ENCODE results near the gene PALM3. TPM values are rescaled to one million over a fixed set of nuclear protein-coding genes. Genes with fewer than 3 reads are reported as not detected.

PALM3 gene
- total RNA-seq, 1 donor from 2014 or later = 8.1 TPM

- no peak for DNase-seq (ENCODE audit: extremely low spot score, unreplicated experiment)
- TF ChIP-seq CTCF (conservative IDR thresholded peaks at IDR 0.05) = no peak
- Mint-ChIP-seq H3K9me3 (no peaks in the 10 kb centered on the region), H3K27ac (no peak overlapping the region), H3K27me3 (peaks cover 3% of the 10 kb centered on the region), H3K4me1 (ENCODE audit: unreplicated experiment) (peaks cover 6% of the 10 kb centered on the region), H3K4me3 (no peak overlapping the region), H3K36me3 (no peaks in the 10 kb centered on the region)
Observed at GRCh38 chr19:14078411-14078810, 16.5 kb upstream of the PALM3 start.

- no peaks in the 10 kb centered on the region for H3K4me1 Mint-ChIP-seq (ENCODE audit: unreplicated experiment)
- no peaks in the 10 kb centered on the region for H3K36me3 Mint-ChIP-seq
- peak overlapping the region; percentile 91 for H3K27ac Mint-ChIP-seq
- peak overlapping the region; percentile 94 for H3K4me3 Mint-ChIP-seq
- H3K9me3 Mint-ChIP-seq = no peaks in the 10 kb centered on the region
- peaks cover 6% of the 10 kb centered on the region for H3K27me3 Mint-ChIP-seq
- TF ChIP-seq CTCF (conservative IDR thresholded peaks at IDR 0.05) = no peak
- no peak for DNase-seq (ENCODE audit: extremely low spot score, unreplicated experiment)
Observed at GRCh38 chr19:14073925-14074838, 12.3 kb upstream of the PALM3 start.

- peak overlapping the region; percentile 94 for H3K4me3 Mint-ChIP-seq
- TF ChIP-seq CTCF (conservative IDR thresholded peaks at IDR 0.05) = peak; percentile 71
Observed at GRCh38 chr19:14073261-14073924, 11.5 kb upstream of the PALM3 start.

GRCh38 chr19:14072535-14073260, 10.8 kb upstream of the PALM3 start, which contains the start of gene MISP3:
MISP3 (plus strand) TSS chr19:14072786; CDS start chr19:14073310, 524 bp downstream.
- H3K4me3 Mint-ChIP-seq = peak within 1 kb of the TSS; percentile 94
- no peaks in the 10 kb centered on the region for H3K9me3 Mint-ChIP-seq
- H3K27me3 Mint-ChIP-seq = peaks cover 6% of the 10 kb centered on the region
- no peak for TF ChIP-seq CTCF (conservative IDR thresholded peaks at IDR 0.05)
- peak within 1 kb of the TSS; percentile 72 for H3K27ac Mint-ChIP-seq
- no peaks in the 10 kb centered on the region for H3K4me1 Mint-ChIP-seq (ENCODE audit: unreplicated experiment)
- H3K36me3 Mint-ChIP-seq = no peaks in the 10 kb centered on the region
- DNase-seq (ENCODE audit: extremely low spot score, unreplicated experiment) = no peak

More at GRCh38 chr19:14073261-14073924, 11.5 kb upstream of the PALM3 start:
- Mint-ChIP-seq H3K27me3 (peaks cover 6% of the 10 kb centered on the region), H3K4me1 (ENCODE audit: unreplicated experiment) (no peaks in the 10 kb centered on the region), H3K27ac (peak overlapping the region; percentile 91), H3K9me3 (no peaks in the 10 kb centered on the region), H3K36me3 (no peaks in the 10 kb centered on the region)
- DNase-seq (ENCODE audit: extremely low spot score, unreplicated experiment) = peak; percentile 87

- no peak for TF ChIP-seq CTCF (conservative IDR thresholded peaks at IDR 0.05)
- H3K4me3 Mint-ChIP-seq = peak overlapping the region; percentile 52
- no peaks in the 10 kb centered on the region for H3K36me3 Mint-ChIP-seq
- no peak for DNase-seq (ENCODE audit: extremely low spot score, unreplicated experiment)
- H3K9me3 Mint-ChIP-seq = no peaks in the 10 kb centered on the region
- no peaks in the 10 kb centered on the region for H3K4me1 Mint-ChIP-seq (ENCODE audit: unreplicated experiment)
- H3K27me3 Mint-ChIP-seq = peaks cover 6% of the 10 kb centered on the region
- H3K27ac Mint-ChIP-seq = peak overlapping the region; percentile 73
Observed at GRCh38 chr19:14070268-14071050, 8.6 kb upstream of the PALM3 start.
